Right lobe of liver (tissue), 6 donors: Measurements from ENCODE around the gene ZFP36. TPM values are rescaled to one million over a fixed set of nuclear protein-coding genes. Genes with fewer than 3 reads are reported as not detected.

Source experiments
- ATAC-seq, 4 donors: fragments of 200-7000 bp; cut with Tn5 transposase; one replicate each; pipeline ENCODE4 v1.9.1; 2020; ENCODE audit warnings: mild to moderate bottlenecking in 4 of 4, moderate library complexity in 4 of 4
- DNase-seq, 3 donors: peaks; one replicate each; pipeline ENCODE4 v3.0.0-alpha.2; 2020
- H3K27ac ChIP-seq, 3 donors: fragments of 200-600 bp; one replicate each; pipeline ENCODE4 v1.8.0; 2022
- H3K27me3 ChIP-seq, 2 donors: fragments of 200-600 bp; one replicate each; pipeline ENCODE4 v1.8.0; 2022
- H3K36me3 ChIP-seq, 4 donors: fragments of 200-600 bp; sonication (generic) in 1 of 4; one replicate each; pipeline versions ENCODE4 v1.5.1 to v1.8.0; 2017 to 2022; ENCODE audit warnings: control low read depth in 1 of 4
- H3K4me1 ChIP-seq, 4 donors: fragments of 200-600 bp; sonication (generic) in 1 of 4; one replicate each; pipeline versions ENCODE4 v1.5.1 to v1.8.0; 2017 to 2022; ENCODE audit warnings: control low read depth in 1 of 4
- H3K4me3 ChIP-seq, 3 donors: fragments of 200-600 bp; one replicate each; pipeline ENCODE4 v1.8.0; 2022
- H3K9me3 ChIP-seq, 4 donors: fragments of 200-600 bp; sonication (generic) in 1 of 4; one replicate each; pipeline versions ENCODE4 v1.5.1 to v1.8.0; 2017 to 2022; ENCODE audit warnings: control low read depth in 1 of 4
- POLR2A ChIP-seq: fragments of 450-650 bp; IDR thresholded peaks from one replicate; pipeline ENCODE4 v1.6.1; 2017; ENCODE audit warnings: antibody characterized with exemption, mild to moderate bottlenecking
- WGBS: methylation state at CpG from one replicate; pipeline ENCODE4 v1.1.6; 2018; ENCODE audit warnings: low coverage, low lambda C conversion rate; ENCODE audit not compliant: insufficient coverage; ENCODE audit errors: missing lambda C conversion rate; 5-methylcytosine and 5-hydroxymethylcytosine counted together
- intact Hi-C, 2 donors: fragments of 100-400 bp; cut with DNase I; formaldehyde crosslinking; loops; one replicate each; pipeline versions ENCODE4 v1.11.2 to v1.14.1; 2022
- total RNA-seq, 6 experiments: library from RNA; depleted of rRNA in 2 of 6; stranded (reverse); fragments of >200 nt in 2 of 6; fragmentation: NEBNext Ultra II Directional in 3 of 6; extraction: Animal tissue kit (Norgen Biotek cat#: 25700) in 3 of 6; gene quantifications; one replicate each; pipeline versions ENCODE4 v1.1.0 to v1.2.4, GENCODE V29; 2016 to 2023
- TF ChIP-seq, protein P1 (sequence below), 4 donors: fragments of 200-600 bp in 3 of 4; fragments of 450-650 bp in 1 of 4; IDR thresholded peaks; one replicate each; pipeline versions ENCODE4 v1.5.1 to v1.8.0; 2016 to 2022; ENCODE audit warnings: antibody characterized with exemption in 4 of 4, mild to moderate bottlenecking in 2 of 4
- donor health status: DM: no; HTN: yes; CAD: no.
- donor health status: DM: no; HTN: no; CAD: no.
- donor health status: DM: no; HTN: no; CAD: no.
- donor health status: DM: no; HTN: yes; CAD: no.
- donor health status: DM: no; HTN: yes; CAD: no.

ZFP36 gene
- total RNA-seq, 6 experiments from 2014 or later: 28.3 to 156 (median 91.7) TPM

DNA sequence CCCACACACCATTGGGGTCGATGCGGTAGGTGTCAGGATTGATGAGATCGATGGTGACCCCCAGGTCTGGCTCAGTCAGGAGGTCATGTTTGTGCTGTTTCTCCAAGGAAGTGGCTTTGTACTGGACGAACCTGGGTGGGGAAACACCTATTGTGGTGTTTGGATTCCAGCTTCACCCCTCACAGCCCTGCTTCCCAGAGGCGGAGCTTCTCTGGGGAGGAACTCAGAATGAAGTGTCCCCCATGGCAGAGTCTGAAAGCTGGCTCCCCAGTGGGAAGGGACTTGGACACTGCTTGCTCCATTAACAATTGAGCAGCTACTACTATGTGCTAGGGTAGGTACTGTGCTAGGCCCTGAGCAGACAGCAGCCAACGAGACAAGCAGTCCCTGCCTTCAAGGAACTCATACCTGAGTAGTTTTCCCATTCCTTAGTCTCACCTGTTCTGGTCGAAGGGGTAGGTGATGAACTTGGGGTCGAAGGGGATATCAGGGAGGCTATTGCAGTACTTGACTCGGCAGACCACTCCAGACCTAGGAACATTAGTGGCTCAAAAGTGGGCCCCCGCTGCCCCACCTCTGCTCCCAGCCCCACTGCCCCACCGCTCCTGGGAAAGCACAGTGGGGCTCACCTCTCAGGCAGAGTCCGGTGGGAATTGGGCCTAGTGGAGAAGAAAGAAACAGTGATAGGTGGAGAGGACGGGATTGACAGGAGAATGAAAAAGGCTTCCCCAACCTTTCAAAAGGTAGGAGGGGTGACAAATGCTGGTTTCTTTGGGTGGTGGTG is 16.8 kb upstream of the ZFP36 start:
- intact Hi-C loops: no loop called here
- peak overlapping the region in 2 of 3 donors; percentile 92 to 98 for H3K27ac ChIP-seq
- H3K9me3 ChIP-seq: no peaks in the 10 kb centered on the region
- peak overlapping the region; percentile 82 to 95 (median 88) for H3K4me3 ChIP-seq
- no peaks in the 10 kb centered on the region for H3K27me3 ChIP-seq
- H3K36me3 ChIP-seq: peaks cover 0 to 46% (median 9%) of the 10 kb centered on the region in 4 donors
- DNase-seq (no peak), ATAC-seq (no peak)
- H3K4me1 ChIP-seq: peaks cover 0 to 18% (median 11%) of the 10 kb centered on the region in 4 donors
- WGBS: 59% methylated on average over 7 of the region's 13 CpGs
- TF ChIP-seq, protein P1, sequence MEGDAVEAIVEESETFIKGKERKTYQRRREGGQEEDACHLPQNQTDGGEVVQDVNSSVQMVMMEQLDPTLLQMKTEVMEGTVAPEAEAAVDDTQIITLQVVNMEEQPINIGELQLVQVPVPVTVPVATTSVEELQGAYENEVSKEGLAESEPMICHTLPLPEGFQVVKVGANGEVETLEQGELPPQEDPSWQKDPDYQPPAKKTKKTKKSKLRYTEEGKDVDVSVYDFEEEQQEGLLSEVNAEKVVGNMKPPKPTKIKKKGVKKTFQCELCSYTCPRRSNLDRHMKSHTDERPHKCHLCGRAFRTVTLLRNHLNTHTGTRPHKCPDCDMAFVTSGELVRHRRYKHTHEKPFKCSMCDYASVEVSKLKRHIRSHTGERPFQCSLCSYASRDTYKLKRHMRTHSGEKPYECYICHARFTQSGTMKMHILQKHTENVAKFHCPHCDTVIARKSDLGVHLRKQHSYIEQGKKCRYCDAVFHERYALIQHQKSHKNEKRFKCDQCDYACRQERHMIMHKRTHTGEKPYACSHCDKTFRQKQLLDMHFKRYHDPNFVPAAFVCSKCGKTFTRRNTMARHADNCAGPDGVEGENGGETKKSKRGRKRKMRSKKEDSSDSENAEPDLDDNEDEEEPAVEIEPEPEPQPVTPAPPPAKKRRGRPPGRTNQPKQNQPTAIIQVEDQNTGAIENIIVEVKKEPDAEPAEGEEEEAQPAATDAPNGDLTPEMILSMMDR (IDR thresholded peaks at IDR 0.05): no peak
- TF ChIP-seq POLR2A: no peak

- TF ChIP-seq, protein P1 (IDR thresholded peaks at IDR 0.05): no peak
- no peak for TF ChIP-seq POLR2A
- H3K36me3 ChIP-seq: peaks cover 0 to 46% (median 9%) of the 10 kb centered on the region in 4 donors
- H3K9me3 ChIP-seq: no peaks in the 10 kb centered on the region
- H3K4me3 ChIP-seq: peak overlapping the region; percentile 82 to 95 (median 88)
- ATAC-seq: no peak
- DNase-seq: no peak
- no peaks in the 10 kb centered on the region for H3K27me3 ChIP-seq
- peaks cover 0 to 18% (median 11%) of the 10 kb centered on the region in 4 donors for H3K4me1 ChIP-seq
- peak overlapping the region; percentile 92 to 98 (median 98) for H3K27ac ChIP-seq
- intact Hi-C loops: no loop called here
- WGBS: 0% methylated on average over 3 of the region's 10 CpGs
Observed at GRCh38 chr19:39390451-39390750, 16.2 kb upstream of the ZFP36 start.

GRCh38 chr19:39390751-39391437 is 15.8 kb upstream of the ZFP36 start, which contains the start of the genes MED29 and PAF1:
Gene MED29 (plus strand): TSS chr19:39391378. CDS start chr19:39391423, 45 bp downstream.
Gene PAF1 (minus strand): TSS chr19:39391106. CDS start chr19:39390864, 242 bp downstream.
- TF ChIP-seq, protein P1 (IDR thresholded peaks at IDR 0.05): no peak
- peak; percentile 96 for TF ChIP-seq POLR2A
- Histone ChIP-seq H3K36me3 (peaks cover 0 to 46% (median 9%) of the 10 kb centered on the region in 4 donors), H3K4me1 (peaks cover 0 to 18% (median 11%) of the 10 kb centered on the region in 4 donors), H3K9me3 (no peaks in the 10 kb centered on the region), H3K4me3 (peak within 1 kb of the TSS; percentile 82 to 95 (median 88)), H3K27ac (peak within 1 kb of the TSS; percentile 92 to 98 (median 98)), H3K27me3 (no peaks in the 10 kb centered on the region)
- ATAC-seq (peak; percentile 96 to 99 (median 96)), DNase-seq (peak; percentile 95 to 98 (median 96))
- 0% methylated on average over 24 of the region's 60 CpGs for WGBS
- intact Hi-C loops: no loop called here

DNA sequence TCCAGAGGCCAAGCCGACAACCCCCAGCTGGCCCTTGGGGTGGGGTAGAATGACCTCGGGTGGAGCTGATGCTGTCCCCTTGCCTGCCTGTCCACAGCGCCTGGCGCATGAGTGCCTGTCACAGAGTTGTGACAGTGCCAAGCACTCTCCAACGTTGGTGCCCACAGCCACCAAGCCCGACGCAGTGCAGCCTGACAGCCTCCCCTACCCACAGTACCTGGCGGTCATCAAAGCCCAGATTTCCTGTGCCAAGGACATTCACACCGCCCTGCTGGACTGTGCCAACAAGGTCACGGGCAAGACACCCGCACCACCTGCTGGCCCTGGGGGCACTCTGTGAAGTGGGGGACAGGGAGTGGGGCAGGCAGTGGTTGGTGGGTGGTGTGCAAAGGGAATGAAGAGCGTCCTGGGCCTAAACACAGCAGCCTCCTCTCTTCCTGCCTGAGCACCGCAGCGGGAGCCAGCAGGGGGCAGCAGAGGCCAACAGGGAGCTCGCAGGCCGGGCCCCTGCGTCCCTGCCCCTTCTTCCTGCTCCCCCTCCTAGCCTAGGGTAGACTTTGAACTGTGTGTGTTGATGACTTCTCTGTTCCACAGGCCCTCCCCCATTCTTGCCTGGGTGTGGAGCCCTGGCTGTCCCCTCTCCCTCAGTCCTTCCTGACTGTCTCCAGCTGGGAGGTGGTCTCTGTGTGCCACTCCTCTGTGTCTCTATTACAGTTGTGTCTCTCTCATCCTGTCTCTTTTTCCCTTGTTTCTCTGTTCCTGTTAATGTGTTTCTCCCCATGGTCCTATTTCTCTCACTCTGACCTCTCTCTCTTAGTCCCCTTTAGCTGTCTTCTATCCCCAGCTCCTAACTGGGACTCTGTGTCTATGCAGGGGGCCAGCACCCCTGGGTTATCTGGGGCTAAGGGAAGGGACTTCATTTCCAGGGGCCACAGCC is 9.0 kb upstream of the ZFP36 start:
- Histone ChIP-seq H3K27me3 (no peaks in the 10 kb centered on the region), H3K4me1 (peaks cover 0 to 59% (median 25%) of the 10 kb centered on the region in 4 donors), H3K36me3 (peaks cover 0 to 11% (median 0%) of the 10 kb centered on the region in 4 donors), H3K27ac (peak overlapping the region; percentile 95 to 99 (median 96)), H3K9me3 (no peaks in the 10 kb centered on the region), H3K4me3 (peak overlapping the region in 2 of 3 donors; percentile 1 to 12)
- TF ChIP-seq, protein P1 (IDR thresholded peaks at IDR 0.05): peak; percentile 98 to 99 (median 99)
- peak; percentile 78 for TF ChIP-seq POLR2A
- 5% methylated on average over 5 of the region's 17 CpGs for WGBS
- ATAC-seq (peak; percentile 66 to 82 (median 74)), DNase-seq (peak; percentile 94 to 96 (median 95))
- intact Hi-C loops: no loop called here
